ENCODE results near the gene SLC17A5. TPM values are rescaled to one million over a fixed set of nuclear protein-coding genes. Genes with fewer than 3 reads are reported as not detected.

Gene SLC17A5
- total and polyA plus RNA-seq, 10 of the 15 experiments (the other 5 are each of a cell fraction or from before 2014, with no cell fraction given), result 2.3 to 7.2 (median 5.0) TPM

DNA sequence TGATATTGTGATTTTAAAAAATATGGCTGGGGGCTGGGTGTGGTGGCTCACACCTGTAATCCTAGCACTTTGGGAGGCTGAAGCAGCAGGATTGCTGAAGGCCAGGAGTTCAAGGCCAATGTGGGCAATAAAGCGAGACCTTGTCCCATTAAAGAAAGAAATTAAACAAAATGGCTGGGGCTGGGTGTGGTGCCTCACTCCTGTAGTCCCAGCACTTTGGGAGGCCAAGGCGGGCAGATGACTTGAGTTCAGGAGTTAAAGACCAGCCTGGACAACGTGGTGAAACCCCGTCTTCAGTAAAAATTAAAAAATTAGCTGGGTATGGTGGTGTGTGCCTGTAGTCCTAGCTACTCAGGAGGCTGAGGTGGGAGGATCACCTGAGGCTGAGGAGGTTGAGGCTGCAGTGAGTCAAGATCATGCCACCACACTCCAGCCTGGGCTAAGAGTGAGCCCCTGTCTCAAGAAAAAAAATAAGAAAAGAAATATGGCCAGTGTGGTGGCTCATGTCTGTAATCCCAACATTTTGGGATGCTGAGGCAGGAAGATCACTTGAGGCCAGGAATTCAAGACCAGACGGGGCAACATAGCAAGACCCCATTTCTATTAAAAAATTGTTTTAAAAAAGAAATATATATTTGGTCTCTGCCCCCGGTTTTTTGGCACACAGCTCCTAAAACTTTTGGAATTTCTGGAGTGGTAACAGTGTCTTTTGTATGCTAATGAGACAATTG is 39.8 kb downstream of the SLC17A5 start (continued):
- TF ChIP-seq YY1 (IDR thresholded peaks at IDR 0.05; ENCODE audit: low read depth, low read length) (no peak), RAD21 (IDR thresholded peaks at IDR 0.05; ENCODE audit: insufficient read depth, low read depth, low read length) (no peak), DPF2 (IDR thresholded peaks at IDR 0.05) (no peak), HDAC6 (IDR thresholded peaks at IDR 0.05; ENCODE audit: unreplicated experiment) (no peak), RCOR1 (conservative IDR thresholded peaks at IDR 0.05; ENCODE audit: low read depth, low read length) (no peak), NR2C1 (IDR thresholded peaks at IDR 0.05) (no peak), RB1 (IDR thresholded peaks at IDR 0.05; ENCODE audit: borderline replicate concordance) (no peak), JUNB (IDR thresholded peaks at IDR 0.05) (no peak)
- TF ChIP-seq, protein P1, sequence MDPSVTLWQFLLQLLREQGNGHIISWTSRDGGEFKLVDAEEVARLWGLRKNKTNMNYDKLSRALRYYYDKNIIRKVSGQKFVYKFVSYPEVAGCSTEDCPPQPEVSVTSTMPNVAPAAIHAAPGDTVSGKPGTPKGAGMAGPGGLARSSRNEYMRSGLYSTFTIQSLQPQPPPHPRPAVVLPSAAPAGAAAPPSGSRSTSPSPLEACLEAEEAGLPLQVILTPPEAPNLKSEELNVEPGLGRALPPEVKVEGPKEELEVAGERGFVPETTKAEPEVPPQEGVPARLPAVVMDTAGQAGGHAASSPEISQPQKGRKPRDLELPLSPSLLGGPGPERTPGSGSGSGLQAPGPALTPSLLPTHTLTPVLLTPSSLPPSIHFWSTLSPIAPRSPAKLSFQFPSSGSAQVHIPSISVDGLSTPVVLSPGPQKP (IDR thresholded peaks at IDR 0.05; ENCODE audit: low read depth, low read length), result no peak
- TF ChIP-seq, protein P2, sequence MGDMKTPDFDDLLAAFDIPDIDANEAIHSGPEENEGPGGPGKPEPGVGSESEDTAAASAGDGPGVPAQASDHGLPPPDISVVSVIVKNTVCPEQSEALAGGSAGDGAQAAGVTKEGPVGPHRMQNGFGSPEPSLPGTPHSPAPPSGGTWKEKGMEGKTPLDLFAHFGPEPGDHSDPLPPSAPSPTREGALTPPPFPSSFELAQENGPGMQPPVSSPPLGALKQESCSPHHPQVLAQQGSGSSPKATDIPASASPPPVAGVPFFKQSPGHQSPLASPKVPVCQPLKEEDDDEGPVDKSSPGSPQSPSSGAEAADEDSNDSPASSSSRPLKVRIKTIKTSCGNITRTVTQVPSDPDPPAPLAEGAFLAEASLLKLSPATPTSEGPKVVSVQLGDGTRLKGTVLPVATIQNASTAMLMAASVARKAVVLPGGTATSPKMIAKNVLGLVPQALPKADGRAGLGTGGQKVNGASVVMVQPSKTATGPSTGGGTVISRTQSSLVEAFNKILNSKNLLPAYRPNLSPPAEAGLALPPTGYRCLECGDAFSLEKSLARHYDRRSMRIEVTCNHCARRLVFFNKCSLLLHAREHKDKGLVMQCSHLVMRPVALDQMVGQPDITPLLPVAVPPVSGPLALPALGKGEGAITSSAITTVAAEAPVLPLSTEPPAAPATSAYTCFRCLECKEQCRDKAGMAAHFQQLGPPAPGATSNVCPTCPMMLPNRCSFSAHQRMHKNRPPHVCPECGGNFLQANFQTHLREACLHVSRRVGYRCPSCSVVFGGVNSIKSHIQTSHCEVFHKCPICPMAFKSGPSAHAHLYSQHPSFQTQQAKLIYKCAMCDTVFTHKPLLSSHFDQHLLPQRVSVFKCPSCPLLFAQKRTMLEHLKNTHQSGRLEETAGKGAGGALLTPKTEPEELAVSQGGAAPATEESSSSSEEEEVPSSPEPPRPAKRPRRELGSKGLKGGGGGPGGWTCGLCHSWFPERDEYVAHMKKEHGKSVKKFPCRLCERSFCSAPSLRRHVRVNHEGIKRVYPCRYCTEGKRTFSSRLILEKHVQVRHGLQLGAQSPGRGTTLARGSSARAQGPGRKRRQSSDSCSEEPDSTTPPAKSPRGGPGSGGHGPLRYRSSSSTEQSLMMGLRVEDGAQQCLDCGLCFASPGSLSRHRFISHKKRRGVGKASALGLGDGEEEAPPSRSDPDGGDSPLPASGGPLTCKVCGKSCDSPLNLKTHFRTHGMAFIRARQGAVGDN (IDR thresholded peaks at IDR 0.05), result no peak
